Stimulated activated CD4-positive, alpha-beta T cell treated with anti-CD3 and anti-CD28 coated beads, TNF-alpha, amount 100 ng/mL, for 4 hours (primary cell): Measurements from ENCODE around the gene APBA2.

Experiments used
- DNase-seq, 3 experiments: peaks; one replicate each; pipeline ENCODE4 v3.0.0-alpha.2; 2020; ENCODE audit warnings: low read depth in 3 of 3

APBA2 gene

GRCh38 chr15:28983432-28984311 is 97.9 kb downstream of the APBA2 start:
- DNase-seq = no peak

DNA sequence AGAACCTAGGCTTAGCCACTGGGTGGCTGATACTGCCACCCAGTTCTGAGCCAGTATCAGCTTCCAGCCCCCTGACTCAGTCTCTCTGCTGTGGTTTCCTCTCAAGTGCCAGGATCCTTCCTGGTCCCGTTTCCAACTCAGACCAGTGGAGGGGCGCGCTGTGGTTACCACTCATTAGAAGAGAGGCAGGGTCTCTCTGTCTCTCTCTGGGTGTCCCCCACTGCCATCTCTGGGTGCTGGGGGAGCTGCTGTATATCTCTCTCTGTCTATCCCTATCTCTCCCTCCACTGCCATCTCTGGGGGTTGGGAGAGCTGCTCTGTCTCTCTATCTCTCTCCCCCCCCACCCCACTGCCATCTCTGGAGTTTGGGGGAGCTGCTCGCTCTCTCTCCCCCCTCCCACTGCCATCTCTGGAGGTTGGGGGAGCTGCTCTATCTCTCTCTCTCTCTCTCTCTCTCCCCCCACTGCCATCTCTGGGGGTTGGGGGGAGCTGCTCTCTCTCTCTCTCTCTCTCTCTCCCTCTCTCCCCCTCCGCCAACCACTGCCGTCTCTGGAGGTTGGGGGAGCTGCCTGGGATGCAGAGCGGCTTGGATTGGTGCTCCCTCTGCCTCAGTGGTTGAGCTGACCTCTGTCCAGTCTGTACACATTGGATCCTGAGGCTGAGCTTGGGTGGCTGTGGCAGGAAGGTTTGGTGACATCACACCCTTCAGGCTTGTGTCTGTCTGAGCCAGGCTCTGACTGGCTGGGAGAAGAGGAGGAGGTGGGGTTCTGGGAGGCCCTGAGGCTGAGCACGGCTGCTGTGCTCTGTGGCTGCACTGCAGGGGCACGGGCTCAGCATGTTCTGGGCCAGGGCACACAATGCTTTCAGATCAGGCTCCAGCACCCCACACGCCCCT is 98.9 kb downstream of the APBA2 start:
- DNase-seq = no peak

DNA sequence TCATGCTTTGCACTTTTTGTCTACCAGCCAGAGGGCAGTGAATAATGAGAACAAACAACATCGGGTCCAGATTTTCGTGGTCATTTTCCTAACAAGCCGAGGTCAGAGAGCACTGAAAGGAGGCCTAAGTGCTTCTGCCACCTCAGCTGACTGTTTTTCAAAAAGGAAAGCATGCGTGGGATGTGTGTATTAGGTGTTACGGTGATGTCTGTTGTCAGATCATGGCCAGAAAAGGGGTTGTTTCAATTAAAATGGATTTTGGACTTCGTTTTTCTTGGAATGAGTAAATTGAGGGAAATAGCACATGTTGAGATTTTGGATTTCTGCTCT is 99.5 kb downstream of the APBA2 start:
- DNase-seq = no peak

- DNase-seq = no peak
These were observed 99.9 kb downstream of the APBA2 start for GRCh38 chr15:28985691-28986090.

- DNase-seq = no peak
These were observed 100.3 kb downstream of the APBA2 start for GRCh38 chr15:28986108-28986507.

- DNase-seq = no peak
These were observed 101.0 kb downstream of the APBA2 start for GRCh38 chr15:28986726-28987125.

DNA sequence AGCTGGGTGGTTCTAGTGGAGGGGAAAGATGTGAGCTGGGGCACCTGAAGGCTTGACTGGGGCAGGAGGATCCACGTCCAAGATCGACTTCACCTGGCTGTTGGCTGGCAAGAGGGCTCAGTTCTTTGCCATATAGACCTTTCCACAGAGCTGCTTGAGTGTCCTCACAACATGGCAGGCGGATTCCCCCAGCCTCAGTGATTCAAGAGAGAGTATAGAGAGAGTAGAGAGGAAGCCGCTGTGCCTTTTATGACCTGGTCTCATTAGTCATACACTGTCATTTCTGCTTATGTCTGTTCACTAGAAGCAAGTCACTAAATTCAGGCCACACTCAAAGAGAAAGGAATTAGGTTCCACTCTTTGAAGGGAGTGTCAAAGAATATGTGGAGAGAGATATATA is 101.6 kb downstream of the APBA2 start:
- no peak for DNase-seq

GRCh38 chr15:28989239-28989830 is 103.6 kb downstream of the APBA2 start:
- DNase-seq = no peak

DNA sequence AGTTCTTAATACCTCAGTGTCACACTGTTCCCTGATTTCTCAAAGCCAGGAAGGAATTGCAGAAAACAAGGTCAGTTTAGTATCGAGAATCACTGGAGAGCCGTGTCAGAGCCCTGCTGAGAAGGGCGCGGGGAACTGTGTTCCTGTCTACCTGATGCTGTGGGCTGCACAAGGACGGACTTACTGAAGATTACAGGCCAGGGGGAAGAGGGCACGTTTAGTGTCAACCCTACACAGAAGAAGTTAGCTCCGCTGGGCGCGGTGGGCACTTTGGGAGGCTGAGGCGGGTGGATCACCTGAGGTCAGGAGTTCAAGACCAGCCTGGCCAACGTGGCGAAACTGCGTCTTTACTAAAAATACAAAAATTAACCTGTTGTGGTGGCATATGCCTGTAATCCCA is 104.1 kb downstream of the APBA2 start:
- DNase-seq = no peak

DNA sequence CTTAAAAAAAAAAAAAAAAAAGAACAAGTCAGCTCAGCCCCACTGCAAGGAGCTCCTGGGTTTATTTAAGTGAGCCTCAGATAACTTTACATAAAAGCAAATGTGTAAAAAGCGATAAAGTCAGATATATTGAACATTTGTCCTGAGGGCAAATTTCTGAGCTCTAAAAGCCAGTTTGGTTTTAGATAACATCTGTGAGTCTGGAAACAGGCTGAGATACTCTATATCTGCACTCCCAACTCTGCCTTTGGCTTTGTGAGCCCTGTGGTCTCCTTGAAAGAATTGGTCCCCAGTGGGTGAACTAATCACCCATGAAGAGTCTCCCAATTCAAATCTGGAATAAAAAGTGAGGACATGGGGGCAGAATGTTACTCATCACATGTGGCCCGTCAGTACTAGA is 104.6 kb downstream of the APBA2 start:
- no peak for DNase-seq

GRCh38 chr15:28991236-28992171 is 105.7 kb downstream of the APBA2 start:
- DNase-seq = no peak

DNA sequence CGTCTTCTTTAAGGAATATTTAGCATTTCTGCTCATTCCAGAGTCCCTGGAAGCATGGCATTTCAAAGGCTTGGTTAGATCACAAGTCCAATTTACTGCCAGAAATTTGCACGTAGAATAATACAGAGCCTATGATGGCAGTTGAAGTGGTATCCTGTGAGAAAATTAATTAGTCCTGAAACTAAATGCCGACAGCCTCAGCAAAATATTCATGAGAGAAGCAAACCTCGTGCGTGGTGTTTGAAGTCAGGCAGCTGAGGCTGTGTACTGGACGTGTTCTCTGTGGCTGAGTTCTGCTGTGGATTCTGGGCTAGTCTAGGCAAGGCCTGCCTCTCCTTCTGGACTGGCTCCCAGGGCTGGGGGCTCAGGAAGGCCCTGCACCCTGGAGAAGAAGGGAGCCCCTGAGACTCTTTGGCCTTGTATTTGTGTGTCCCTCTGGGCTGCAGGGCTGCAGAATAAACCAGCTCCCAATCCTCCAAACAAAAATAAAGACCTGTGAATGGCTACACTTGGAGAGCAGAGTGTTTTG is 106.6 kb downstream of the APBA2 start:
- no peak for DNase-seq

GRCh38 chr15:28993051-28993719 is 107.4 kb downstream of the APBA2 start:
- DNase-seq = no peak

DNA sequence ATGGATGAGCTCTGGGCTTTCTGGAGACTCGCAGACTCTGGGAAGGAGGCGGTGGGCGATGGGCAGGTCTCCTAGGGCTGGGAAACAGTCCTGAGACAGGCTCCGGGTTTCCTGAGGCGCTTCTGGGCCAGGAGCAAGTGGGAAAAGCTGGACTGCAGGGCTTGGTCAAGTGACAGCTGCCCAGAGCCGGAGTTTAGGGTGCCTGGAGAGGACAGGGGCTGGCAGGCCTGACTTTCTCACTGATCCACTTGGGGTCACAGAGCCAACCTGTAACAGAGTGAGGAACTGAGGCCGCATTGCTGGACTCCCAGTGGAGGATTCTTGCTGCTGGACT is 107.9 kb downstream of the APBA2 start:
- no peak for DNase-seq

- peak in 1 of 3 experiments; percentile 12 for DNase-seq
These were observed 108.5 kb downstream of the APBA2 start for GRCh38 chr15:28994142-28994830.

DNA sequence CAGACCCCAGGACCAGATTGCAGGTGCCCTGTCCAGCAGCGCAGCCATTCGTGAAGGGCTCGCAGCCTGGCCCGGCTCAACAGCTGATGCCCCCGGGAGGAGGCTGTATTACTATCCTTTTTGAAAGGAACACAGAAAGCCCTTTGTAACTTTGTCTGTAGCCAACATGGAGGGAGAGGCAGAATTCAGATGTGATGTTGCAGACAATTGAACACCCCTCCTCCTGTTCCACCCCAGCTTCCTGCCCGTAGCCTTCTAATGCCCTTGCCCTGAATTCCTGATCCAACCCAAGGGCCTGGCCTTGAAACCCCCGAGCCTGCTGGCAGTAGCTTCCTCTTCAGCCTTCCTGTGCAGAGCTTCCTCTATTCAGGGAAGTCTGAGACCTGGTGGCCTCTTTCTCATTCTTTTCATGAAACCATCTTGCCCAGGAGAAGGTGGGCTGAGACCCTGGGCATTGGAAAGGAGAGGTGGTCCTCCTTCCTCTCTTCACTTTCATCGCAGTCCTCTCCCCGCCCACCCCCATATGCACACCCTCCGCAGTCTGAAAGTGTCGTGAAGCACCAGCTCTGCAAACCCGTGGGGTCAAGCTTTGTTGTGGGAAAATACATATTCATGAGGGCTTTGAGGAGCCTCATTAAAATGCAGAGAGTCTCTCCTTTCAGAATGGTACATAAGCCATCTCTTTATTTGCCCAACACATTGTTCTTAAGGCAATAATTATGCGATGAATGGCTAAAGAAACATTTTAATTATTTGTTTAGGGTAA is 109.2 kb downstream of the APBA2 start:
- no peak for DNase-seq

DNA sequence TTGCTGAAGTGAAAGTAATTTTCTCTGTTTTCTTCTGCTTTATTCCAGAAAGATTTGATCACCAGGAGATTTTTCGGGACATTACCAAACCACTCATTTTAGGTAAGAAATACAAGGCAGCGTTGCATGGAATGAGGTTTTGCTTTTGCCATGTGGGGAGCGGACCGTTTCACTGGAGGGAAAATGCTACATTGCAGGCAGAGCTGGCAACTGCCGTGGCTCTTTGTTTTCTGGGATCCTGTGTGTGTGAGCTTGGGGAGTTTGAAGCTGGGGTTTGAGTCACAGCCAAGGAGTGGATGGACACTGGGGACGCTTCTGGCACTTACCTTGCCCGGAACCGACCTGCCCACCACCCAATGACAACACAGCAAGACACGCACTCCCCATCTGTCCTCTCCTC is 109.9 kb downstream of the APBA2 start:
- DNase-seq = no peak

GRCh38 chr15:28996289-28996688 is 110.5 kb downstream of the APBA2 start:
- DNase-seq = no peak

DNA sequence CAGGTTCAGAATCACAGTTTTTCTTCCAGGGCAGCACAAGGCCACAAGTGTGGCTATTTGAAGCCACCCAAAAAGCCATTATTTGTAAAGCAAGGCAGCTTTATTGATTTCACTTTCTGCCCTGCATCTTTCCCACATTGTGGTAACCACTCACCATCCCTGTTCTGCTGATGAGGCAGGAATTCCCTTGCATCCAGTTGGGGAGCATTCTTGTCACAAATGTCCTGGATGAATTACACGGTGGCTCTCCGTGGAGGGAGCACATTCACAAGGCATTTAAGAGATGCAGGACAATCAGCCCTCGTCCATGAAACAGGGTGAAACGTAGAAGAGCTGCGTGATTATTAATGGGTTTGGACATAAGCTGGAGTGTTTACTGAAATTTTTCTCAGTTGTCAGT is 111.2 kb downstream of the APBA2 start:
- no peak for DNase-seq
